H1 (cell line): Measurements from ENCODE around the gene SPATA6L. TPM values are rescaled to one million over a fixed set of nuclear protein-coding genes. Genes with fewer than 3 reads are reported as not detected.

ENCODE experiments used
- CTCF ChIA-PET: fragments of 300-600 bp; sonication (Branson Sonifier 250); formaldehyde crosslinking; loops from one replicate; lab custom pipeline; 2021; ENCODE audit not compliant: partially characterized antibody; lab: Charles Lee
- POLR2A ChIA-PET: fragments of 300-600 bp; sonication (Branson Sonifier 250); formaldehyde crosslinking; loops from one replicate; lab custom pipeline; 2021; ENCODE audit warnings: inconsistent platforms; ENCODE audit not compliant: partially characterized antibody; lab: Charles Lee
- DNase-seq, 2 experiments: peaks; one replicate each; pipeline versions ENCODE4 v3.0.0 to v3.0.0-alpha.2; 2010 to 2022; ENCODE audit warnings: low spot score in 2 of 2, low read depth in 1 of 2, mixed read lengths in 1 of 2
- FAIRE-seq: peaks from 2 replicates; lab custom pipeline; 2011; peaks lifted over from hg19 to GRCh38; lab: Jason Lieb, UNC
- H2AFZ ChIP-seq: 2 replicates; pipeline ENCODE4 v1.8.1; 2012; ENCODE audit warnings: low read length, inconsistent platforms
- H2AK5ac ChIP-seq: 2 replicates; pipeline ENCODE4 v1.6.1; 2013; ENCODE audit warnings: low read depth, low read length
- H2BK120ac ChIP-seq: replicated peaks from 2 replicates; pipeline ENCODE3; 2013; ENCODE audit warnings: low read depth, low read length, inconsistent platforms
- H2BK12ac ChIP-seq: 2 replicates; pipeline ENCODE4 v1.6.1; 2013; ENCODE audit warnings: low read depth, low read length
- H2BK15ac ChIP-seq: 2 replicates; pipeline ENCODE4 v1.6.1; 2013; ENCODE audit warnings: low read length
- H2BK20ac ChIP-seq: 2 replicates; pipeline ENCODE4 v1.6.1; 2013; ENCODE audit warnings: low read length
- H2BK5ac ChIP-seq: 2 replicates; pipeline ENCODE4 v1.6.1; 2013; ENCODE audit warnings: low read depth, low read length
- H3K14ac ChIP-seq: 2 replicates; pipeline ENCODE4 v1.6.1; 2013; ENCODE audit warnings: inconsistent platforms; ENCODE audit not compliant: insufficient read length
- H3K18ac ChIP-seq: 2 replicates; pipeline ENCODE4 v1.6.1; 2013; ENCODE audit warnings: low read length; ENCODE audit errors: extremely low read depth
- H3K23ac ChIP-seq: 2 replicates; pipeline ENCODE4 v1.6.1; 2013; ENCODE audit warnings: inconsistent platforms; ENCODE audit not compliant: insufficient read length
- H3K23me2 ChIP-seq: 2 replicates; pipeline ENCODE4 v1.6.1; 2013; ENCODE audit warnings: low read depth, low read length
- H3K27ac ChIP-seq: 2 replicates; pipeline ENCODE4 v1.6.1; 2011; ENCODE audit warnings: low read depth, low read length, inconsistent platforms
- H3K27me3 ChIP-seq, 4 experiments: replicated peaks in 1 of 4; 1 replicate in 1 of 4; 2 replicates in 3 of 4; pipeline versions ENCODE4 v1.6.1 to v1.8.1; 2011 to 2013; ENCODE audit warnings: low read length in 3 of 4, mild to moderate bottlenecking in 3 of 4, inconsistent platforms in 2 of 4, mixed read lengths in 2 of 4, moderate library complexity in 1 of 4; ENCODE audit not compliant: control insufficient read depth in 3 of 4, insufficient read depth in 3 of 4; ENCODE audit errors: extremely low read depth in 1 of 4
- H3K36me3 ChIP-seq, 4 experiments: 2 replicates each; pipeline versions ENCODE4 v1.6.1 to v1.8.1; 2011 to 2013; ENCODE audit warnings: mild to moderate bottlenecking in 4 of 4, low read length in 3 of 4, moderate library complexity in 2 of 4, control low read depth in 1 of 4, inconsistent platforms in 1 of 4; ENCODE audit not compliant: insufficient read depth in 4 of 4, control insufficient read depth in 2 of 4
- H3K4ac ChIP-seq: replicated peaks from 2 replicates; pipeline ENCODE3; 2013; ENCODE audit warnings: low read length, low read depth, mixed read lengths, inconsistent platforms; ENCODE audit not compliant: insufficient read length
- H3K4me1 ChIP-seq, 4 experiments: replicated peaks in 1 of 4; 1 replicate in 1 of 4; 2 replicates in 3 of 4; pipeline versions ENCODE4 v1.6.1 to v1.8.1; 2011 to 2013; ENCODE audit warnings: low read length in 3 of 4, inconsistent platforms in 2 of 4, mixed read lengths in 1 of 4; ENCODE audit not compliant: insufficient read depth in 4 of 4, control insufficient read depth in 3 of 4
- H3K4me2 ChIP-seq, 2 experiments: 2 replicates each; pipeline versions ENCODE4 v1.6.1 to v1.8.1; 2011 to 2013; ENCODE audit warnings: low read depth in 2 of 2, low read length in 2 of 2, control low read depth in 1 of 2, inconsistent platforms in 1 of 2, mild to moderate bottlenecking in 1 of 2; ENCODE audit not compliant: insufficient read depth in 1 of 2
- H3K4me3 ChIP-seq, 4 experiments: fragments of 200-600, 300-600 bp in 1 of 4; sonication (generic), shearing (Covaris generic), sonication (Bioruptor Twin) in 1 of 4; 2 replicates each; pipeline versions ENCODE4 v1.5.1 to v1.8.1; 2011 to 2016; ENCODE audit warnings: low read length in 4 of 4, low read depth in 3 of 4, control low read depth in 2 of 4, inconsistent platforms in 2 of 4, mild to moderate bottlenecking in 2 of 4, mixed read lengths in 1 of 4, moderate library complexity in 1 of 4; ENCODE audit not compliant: insufficient read depth in 2 of 4; ENCODE audit errors: extremely low read depth in 1 of 4
- H3K56ac ChIP-seq: replicated peaks from 2 replicates; pipeline ENCODE3; 2013; ENCODE audit warnings: low read depth, mild to moderate bottlenecking, mixed read lengths, low read length, inconsistent platforms; ENCODE audit not compliant: insufficient read length
- H3K79me1 ChIP-seq: 2 replicates; pipeline ENCODE4 v1.6.1; 2013; ENCODE audit warnings: low read depth, low read length, control low read depth
- H3K79me2 ChIP-seq, 2 experiments: 2 replicates each; pipeline versions ENCODE4 v1.6.1 to v1.8.1; 2012 to 2013; ENCODE audit warnings: low read length in 2 of 2, mild to moderate bottlenecking in 2 of 2, inconsistent platforms in 1 of 2; ENCODE audit not compliant: insufficient read depth in 2 of 2, control insufficient read depth in 1 of 2
- H3K9ac ChIP-seq, 4 experiments: replicated peaks in 1 of 4; 1 replicate in 1 of 4; 2 replicates in 3 of 4; pipeline versions ENCODE4 v1.6.1 to v1.8.1; 2011 to 2013; ENCODE audit warnings: low read depth in 3 of 4, low read length in 3 of 4, control low read depth in 2 of 4, mild to moderate bottlenecking in 2 of 4, moderate library complexity in 2 of 4, inconsistent platforms in 1 of 4; ENCODE audit errors: extremely low read depth in 1 of 4
- H3K9me3 ChIP-seq, 2 experiments: 2 replicates each; pipeline versions ENCODE4 v1.6.1 to v1.8.1; 2012 to 2013; ENCODE audit warnings: mild to moderate bottlenecking in 2 of 2, moderate library complexity in 2 of 2, control low read depth in 1 of 2, inconsistent platforms in 1 of 2, low read depth in 1 of 2, low read length in 1 of 2, mixed read lengths in 1 of 2; ENCODE audit not compliant: insufficient read depth in 2 of 2
- H4K20me1 ChIP-seq, 2 experiments: replicated peaks in 1 of 2; 2 replicates each; pipeline versions ENCODE3 to v1.8.1; 2011 to 2013; ENCODE audit warnings: inconsistent platforms in 2 of 2, low read length in 2 of 2, mild to moderate bottlenecking in 1 of 2; ENCODE audit not compliant: insufficient read depth in 2 of 2, control insufficient read depth in 1 of 2
- H4K5ac ChIP-seq: 2 replicates; pipeline ENCODE4 v1.6.1; 2013; ENCODE audit warnings: low read length, low read depth, mixed read lengths, inconsistent platforms; ENCODE audit not compliant: insufficient read length
- H4K8ac ChIP-seq: 2 replicates; pipeline ENCODE4 v1.8.0; 2013; ENCODE audit warnings: mild to moderate bottlenecking, moderate library complexity, low read length, inconsistent platforms; ENCODE audit not compliant: insufficient read depth; ENCODE audit errors: extremely low read depth
- H4K91ac ChIP-seq: replicated peaks from 2 replicates; pipeline ENCODE3; 2013; ENCODE audit warnings: low read length, mixed read lengths, inconsistent platforms; ENCODE audit not compliant: insufficient read length
- GABPA ChIP-seq: IDR thresholded peaks from 2 replicates; pipeline ENCODE4 v1.6.1; 2011; ENCODE audit warnings: mild to moderate bottlenecking, low read length, moderate library complexity, borderline replicate concordance; ENCODE audit not compliant: insufficient read depth
- GTF2F1 ChIP-seq: IDR thresholded peaks from 2 replicates; pipeline ENCODE4 v1.6.1; 2012; ENCODE audit warnings: low read depth, low read length, improper control_type of control experiment, borderline replicate concordance
- HDAC2 ChIP-seq, 2 experiments: fragments of 300-600 bp in 1 of 2; sonication (generic) in 1 of 2; IDR thresholded peaks; 2 replicates each; pipeline ENCODE4 v1.6.1; 2011 to 2012; ENCODE audit warnings: low read depth in 2 of 2, low read length in 2 of 2, mild to moderate bottlenecking in 2 of 2, moderate library complexity in 2 of 2, borderline replicate concordance in 1 of 2, inconsistent platforms in 1 of 2
- JUND ChIP-seq: IDR thresholded peaks from 2 replicates; pipeline ENCODE4 v1.6.1; 2011; ENCODE audit warnings: mild to moderate bottlenecking, improper control_type of control experiment, low read length
- KDM4A ChIP-seq: IDR thresholded peaks from one replicate; pipeline ENCODE4 v1.7.1; 2012; ENCODE audit warnings: low read depth, mild to moderate bottlenecking, moderate library complexity, low read length, inconsistent platforms; ENCODE audit not compliant: severe bottlenecking
- POLR2AphosphoS5 ChIP-seq: IDR thresholded peaks from 2 replicates; pipeline ENCODE4 v1.6.1; 2011; ENCODE audit warnings: low read depth, low read length
- POU5F1 ChIP-seq: IDR thresholded peaks from 2 replicates; pipeline ENCODE4 v1.6.1; 2011; ENCODE audit warnings: low read depth, mild to moderate bottlenecking, low read length, moderate library complexity
- TCF12 ChIP-seq: IDR thresholded peaks from 2 replicates; pipeline ENCODE4 v1.6.1; 2011; ENCODE audit warnings: low read depth, mild to moderate bottlenecking, low read length
- TEAD4 ChIP-seq: IDR thresholded peaks from 2 replicates; pipeline ENCODE4 v1.6.1; 2012; ENCODE audit warnings: low read depth, low read length, inconsistent platforms, mixed read lengths
- USF2 ChIP-seq: IDR thresholded peaks from 2 replicates; pipeline ENCODE4 v1.6.1; 2011; ENCODE audit warnings: low read length, improper control_type of control experiment
- polyA plus RNA-seq, 7 experiments: library from polyadenylated mRNA; depleted of rRNA in 3 of 7; stranded (reverse) in 5 of 7; unstranded in 2 of 7; fragments of >200 nt in 5 of 7; fragments of 200-250 nt in 2 of 7; gene quantifications; 1 replicate in 5 of 7; 2 replicates in 1 of 7; 4 replicates in 1 of 7; pipeline versions ENCODE4 v1.2.1 to v1.2.3, GENCODE V29; 2011 to 2013; ENCODE audit warnings: missing spikeins in 2 of 7, mixed read lengths in 2 of 7
- total RNA-seq: library from RNA; stranded (reverse); fragmentation: NEBNext Ultra II Directional; extraction: Animal tissue kit (Norgen Biotek cat#: 25700); gene quantifications from 2 replicates; pipeline ENCODE4 v1.2.1, GENCODE V29; 2021
- TF ChIP-seq, protein P1 (sequence below), 3 experiments: IDR thresholded peaks; 1 replicate in 2 of 3; 2 replicates in 1 of 3; pipeline versions ENCODE4 v1.5.1 to v1.6.1; 2011; ENCODE audit warnings: low read length in 3 of 3, mild to moderate bottlenecking in 3 of 3, inconsistent platforms in 2 of 3, low read depth in 1 of 3, moderate library complexity in 1 of 3; ENCODE audit not compliant: insufficient read depth in 1 of 3; ENCODE audit errors: control extremely low read depth in 1 of 3

SPATA6L gene
- total and polyA plus RNA-seq, 2 of the 8 experiments (the other 6 are each of a cell fraction or from before 2014, with no cell fraction given) = 0.57 to 1.1 TPM

DNA sequence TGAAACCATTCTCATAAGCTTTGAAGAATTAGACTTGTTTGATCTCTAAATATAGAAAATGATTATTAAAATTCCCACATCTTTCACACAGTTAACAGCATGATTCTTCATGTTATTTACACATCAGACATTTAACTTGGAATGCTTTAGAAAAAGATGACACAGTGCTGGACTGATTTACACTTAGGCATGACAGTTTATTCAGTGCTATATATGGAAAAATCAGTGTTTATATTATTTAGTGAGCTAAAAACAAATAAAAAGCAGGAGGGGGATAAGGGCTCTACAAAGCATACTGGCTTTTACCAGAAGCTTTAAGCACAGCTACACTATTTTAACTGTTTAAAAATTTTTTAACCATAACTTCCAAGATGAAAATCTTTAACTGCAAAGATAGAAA, 43.1 kb upstream of the SPATA6L start:
- Histone ChIP-seq H3K14ac (no peak overlapping the region), H3K23me2 (peaks cover 5% of the 10 kb centered on the region; the same call in 1 of the 2 replicates), H4K91ac (no peak overlapping the region), H3K4ac (no peak overlapping the region), H3K4me2 (no peak overlapping the region), H3K23ac (no peak overlapping the region), H3K27me3 (no peaks in the 10 kb centered on the region), H2BK120ac (no peak overlapping the region), H3K27ac (no peak overlapping the region), H2BK20ac (no peak overlapping the region), H3K4me1 (no peaks in the 10 kb centered on the region), H2BK5ac (no peak overlapping the region), H2AK5ac (no peak overlapping the region), H4K8ac (no peak overlapping the region), H3K4me3 (no peak overlapping the region), H3K36me3 (peaks cover 0 to 20% (median 2%) of the 10 kb centered on the region in 4 experiments; a peak in 3 of 8 replicates), H4K5ac (no peak overlapping the region), H3K18ac (no peak overlapping the region), H4K20me1 (no peaks in the 10 kb centered on the region), H2AFZ (no peak overlapping the region), H3K56ac (no peak overlapping the region), H2BK12ac (no peak overlapping the region), H3K9ac (no peak overlapping the region), H3K79me1 (no peaks in the 10 kb centered on the region), H3K9me3 (no peaks in the 10 kb centered on the region), H2BK15ac (no peak overlapping the region), H3K79me2 (no peaks in the 10 kb centered on the region)
- CTCF ChIA-PET = interaction anchor here (0.9 kb wide), 1 partner anchor 87 kb away, joined by 3 read pairs; no protein-coding TSS in a partner anchor
- FAIRE-seq (no peak), DNase-seq (no peak)
- POLR2A ChIA-PET = no interaction called here
- TF ChIP-seq, protein P1, sequence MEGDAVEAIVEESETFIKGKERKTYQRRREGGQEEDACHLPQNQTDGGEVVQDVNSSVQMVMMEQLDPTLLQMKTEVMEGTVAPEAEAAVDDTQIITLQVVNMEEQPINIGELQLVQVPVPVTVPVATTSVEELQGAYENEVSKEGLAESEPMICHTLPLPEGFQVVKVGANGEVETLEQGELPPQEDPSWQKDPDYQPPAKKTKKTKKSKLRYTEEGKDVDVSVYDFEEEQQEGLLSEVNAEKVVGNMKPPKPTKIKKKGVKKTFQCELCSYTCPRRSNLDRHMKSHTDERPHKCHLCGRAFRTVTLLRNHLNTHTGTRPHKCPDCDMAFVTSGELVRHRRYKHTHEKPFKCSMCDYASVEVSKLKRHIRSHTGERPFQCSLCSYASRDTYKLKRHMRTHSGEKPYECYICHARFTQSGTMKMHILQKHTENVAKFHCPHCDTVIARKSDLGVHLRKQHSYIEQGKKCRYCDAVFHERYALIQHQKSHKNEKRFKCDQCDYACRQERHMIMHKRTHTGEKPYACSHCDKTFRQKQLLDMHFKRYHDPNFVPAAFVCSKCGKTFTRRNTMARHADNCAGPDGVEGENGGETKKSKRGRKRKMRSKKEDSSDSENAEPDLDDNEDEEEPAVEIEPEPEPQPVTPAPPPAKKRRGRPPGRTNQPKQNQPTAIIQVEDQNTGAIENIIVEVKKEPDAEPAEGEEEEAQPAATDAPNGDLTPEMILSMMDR (IDR thresholded peaks at IDR 0.05; ENCODE audit: control extremely low read depth in 1 of 3, insufficient read depth in 1 of 3, low read depth in 1 of 3, low read length in 3 of 3) = no peak
- TF ChIP-seq POLR2AphosphoS5 (no peak), USF2 (no peak), HDAC2 (IDR thresholded peaks at IDR 0.05; ENCODE audit: borderline replicate concordance in 1 of 2, low read depth in 2 of 2, low read length in 2 of 2) (no peak), KDM4A (no peak), GABPA (no peak), JUND (no peak), POU5F1 (no peak), TCF12 (no peak), GTF2F1 (no peak), TEAD4 (no peak)
